Amniotic epithelial cell (primary cell): Measurements from ENCODE around the gene FBXO11.
"Not testable (repeated sequence)": the region's sequence is repeated elsewhere in the genome, so short reads cannot be mapped to it uniquely, and the experiment has no call there.

Experiments used
- DNase-seq: peaks from one replicate; pipeline ENCODE4 v3.0.0-alpha.2; 2010; ENCODE audit warnings: low read depth

Gene FBXO11

DNA sequence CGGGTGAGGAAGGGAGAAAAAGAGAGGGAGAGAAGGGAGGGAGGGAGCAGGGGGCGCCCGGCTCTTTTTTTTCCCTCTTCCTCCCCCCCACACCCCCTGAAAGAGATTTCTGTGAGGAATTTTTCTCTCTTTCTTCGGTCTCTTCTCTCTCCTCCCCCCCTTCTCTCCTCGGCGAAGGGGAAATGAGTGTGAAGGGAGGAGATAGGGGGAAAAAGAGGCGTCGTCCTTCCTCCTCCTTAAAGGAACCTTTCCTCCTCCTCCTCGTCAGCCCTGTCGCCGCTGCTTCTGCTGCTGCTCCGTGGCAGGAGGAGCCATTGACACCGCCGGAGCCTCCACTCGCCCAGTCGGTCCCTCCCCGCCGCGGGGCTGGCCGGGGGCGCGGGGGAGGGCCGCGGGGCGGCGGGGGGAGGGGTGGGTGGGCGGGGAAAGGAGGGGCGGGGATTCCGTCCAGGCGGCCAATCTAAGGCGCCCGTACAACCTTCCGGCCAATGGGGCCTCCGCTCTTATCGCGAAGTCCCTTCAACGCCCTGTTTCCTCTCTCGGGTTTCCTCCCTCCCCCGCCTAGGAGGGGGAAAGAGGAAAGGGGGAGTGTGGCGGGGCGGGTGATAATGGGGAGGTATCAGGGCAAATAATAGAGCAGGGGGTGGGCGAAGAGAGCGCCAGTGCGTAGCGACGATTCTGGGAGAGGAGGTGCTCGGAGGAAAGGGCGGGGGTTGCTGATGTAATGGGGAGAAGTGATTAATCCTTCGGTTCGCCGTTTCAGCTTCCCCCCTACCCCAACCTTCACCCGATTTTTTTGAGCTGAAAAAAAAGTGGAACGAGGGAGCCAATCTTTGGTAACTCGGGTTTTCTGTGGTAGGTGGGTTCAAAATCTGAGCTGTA lies at the start of gene FBXO11:
FBXO11 (minus strand) TSS at position 342 of the 882 bp plus-strand sequence. CDS start 778 bp downstream, outside the sequence.
- peak; percentile 99 for DNase-seq

DNA sequence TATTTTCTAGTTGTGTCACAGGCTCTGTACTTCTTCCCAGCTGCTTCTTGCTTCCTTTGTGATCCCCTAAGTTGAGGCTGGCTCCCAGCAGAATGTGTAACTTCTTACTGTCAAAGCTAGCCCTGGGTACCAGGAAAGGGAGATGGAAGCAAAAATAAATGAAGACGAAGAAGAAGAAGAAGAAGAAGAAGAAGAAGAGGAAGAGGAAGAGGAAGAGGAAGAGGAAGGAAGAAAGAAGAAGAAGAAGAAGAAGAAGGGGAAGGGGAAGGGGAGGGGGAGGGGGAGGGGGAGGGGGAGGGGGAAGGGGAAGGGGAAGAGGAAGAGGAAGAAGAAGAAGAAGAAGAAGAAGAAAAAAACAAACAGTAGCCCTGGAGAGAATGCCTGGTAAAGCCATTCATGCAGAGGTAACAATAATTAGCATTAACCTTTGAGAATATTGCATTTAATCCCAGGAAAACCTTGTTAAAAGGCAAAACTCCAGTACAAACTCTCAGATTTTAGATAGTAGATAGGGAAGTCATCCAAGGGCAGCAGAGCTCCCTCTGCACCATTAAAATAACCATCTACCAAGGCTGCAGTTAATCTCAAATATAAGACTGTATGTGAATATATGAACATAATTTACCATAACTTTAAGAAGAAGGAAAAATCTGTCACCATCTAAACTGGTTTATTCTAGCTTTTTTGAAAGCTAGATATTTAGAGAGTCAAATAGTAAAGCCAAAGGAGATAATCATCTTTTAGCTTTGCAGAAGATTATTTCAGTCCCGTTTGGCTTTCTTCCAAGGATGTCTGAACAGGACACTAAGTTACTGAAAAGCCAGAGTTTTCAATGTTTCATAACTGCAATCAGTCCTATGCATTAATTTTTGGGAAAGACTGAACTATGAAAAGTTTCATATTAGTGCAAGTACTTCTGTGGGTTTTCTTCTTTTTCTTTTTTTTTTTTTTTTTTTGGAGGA lies 44.3 kb upstream of the FBXO11 start:
- peak; percentile 10 for DNase-seq

DNA sequence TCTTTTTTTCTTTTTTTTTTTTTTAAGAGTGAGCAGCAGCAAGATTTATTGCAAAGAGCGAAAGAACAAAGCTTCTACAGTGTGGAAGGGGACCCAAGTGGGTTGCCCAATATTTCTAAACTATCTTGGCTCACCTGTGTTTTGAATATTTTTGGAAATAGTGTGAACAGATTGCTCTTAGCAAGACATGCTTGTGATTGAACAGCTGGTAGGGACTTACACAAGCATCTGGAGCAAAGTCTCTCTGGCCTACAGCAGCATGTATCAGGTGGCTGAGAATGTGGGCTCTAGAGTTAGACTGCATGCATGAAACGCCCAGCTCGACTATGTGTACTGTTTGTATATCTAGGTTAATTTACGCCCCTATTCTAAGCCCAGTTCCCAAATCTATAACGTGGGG lies 40.3 kb upstream of the FBXO11 start:
- no peak for DNase-seq

DNA sequence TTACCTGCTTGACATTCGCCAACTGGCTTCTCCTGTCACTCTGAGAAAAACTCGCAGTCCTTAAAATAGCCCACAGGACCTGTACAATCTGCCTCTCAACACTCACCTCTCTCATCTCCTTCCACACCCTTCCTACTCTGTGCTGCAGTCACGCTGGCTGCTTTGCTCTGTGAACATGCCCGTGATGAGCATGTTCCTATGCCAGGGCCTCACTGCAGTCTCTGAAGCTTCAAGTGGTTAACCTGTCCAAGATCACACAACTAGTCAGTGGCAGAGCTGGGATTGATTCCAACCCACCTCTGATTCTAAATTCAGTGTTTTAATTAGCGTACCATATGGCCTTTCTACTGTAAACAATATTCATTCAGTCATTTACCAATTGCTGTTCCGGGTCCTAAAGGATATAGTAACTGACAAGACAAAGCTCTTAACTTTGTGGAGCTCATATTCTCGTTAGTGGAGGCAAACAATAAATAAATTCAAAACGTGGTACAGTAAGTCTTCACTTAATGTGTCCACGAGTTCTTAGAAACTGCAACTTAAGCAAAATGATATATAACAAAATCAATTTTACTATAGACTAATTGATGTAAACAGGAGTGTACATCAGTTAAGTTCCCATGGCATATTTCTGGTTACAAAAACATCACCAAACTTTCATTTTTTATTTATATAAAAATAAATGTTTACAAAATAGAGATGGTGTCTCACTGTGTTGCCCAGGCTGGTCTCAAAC lies 38.9 kb upstream of the FBXO11 start:
- no peak for DNase-seq

DNA sequence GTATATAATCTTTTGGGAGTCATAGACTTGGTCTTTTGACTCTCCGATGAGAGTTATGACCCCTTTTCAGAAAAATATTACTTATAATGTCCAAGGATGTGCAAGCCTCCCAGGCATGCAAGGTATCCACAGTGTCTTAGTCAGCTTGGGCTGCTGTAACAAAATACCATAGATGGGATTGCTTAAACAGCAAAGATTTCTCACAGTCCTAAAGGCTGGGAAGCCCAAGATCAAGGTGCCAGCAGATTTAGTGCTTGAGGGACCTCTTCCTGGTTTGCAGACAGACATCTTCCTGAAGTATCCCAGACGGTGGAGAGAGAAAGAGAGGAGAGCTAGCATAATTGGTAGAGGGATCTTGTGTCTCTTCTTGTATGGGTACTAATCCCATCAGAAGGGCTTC lies 35.6 kb upstream of the FBXO11 start:
- peak; percentile 3 for DNase-seq

DNA sequence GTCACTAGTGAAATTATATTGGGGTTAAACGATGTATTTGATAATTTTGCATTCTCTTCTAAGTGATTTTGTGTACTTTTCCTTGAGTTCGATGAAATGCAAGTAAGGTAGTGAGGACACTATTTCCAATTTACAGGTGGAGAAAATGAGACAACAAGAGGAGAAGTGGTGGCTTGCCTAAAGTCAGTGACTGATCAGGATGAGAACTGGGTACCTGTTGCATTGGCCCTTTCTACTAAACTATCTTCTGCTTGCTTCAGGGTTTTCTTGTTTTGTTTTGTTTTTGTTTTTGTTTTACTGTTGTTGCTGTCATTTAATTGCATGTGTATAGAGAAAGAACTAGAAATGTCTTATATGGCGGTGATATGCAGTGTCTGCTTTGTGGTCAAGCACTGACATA lies 31.4 kb upstream of the FBXO11 start:
- no peak for DNase-seq

DNA sequence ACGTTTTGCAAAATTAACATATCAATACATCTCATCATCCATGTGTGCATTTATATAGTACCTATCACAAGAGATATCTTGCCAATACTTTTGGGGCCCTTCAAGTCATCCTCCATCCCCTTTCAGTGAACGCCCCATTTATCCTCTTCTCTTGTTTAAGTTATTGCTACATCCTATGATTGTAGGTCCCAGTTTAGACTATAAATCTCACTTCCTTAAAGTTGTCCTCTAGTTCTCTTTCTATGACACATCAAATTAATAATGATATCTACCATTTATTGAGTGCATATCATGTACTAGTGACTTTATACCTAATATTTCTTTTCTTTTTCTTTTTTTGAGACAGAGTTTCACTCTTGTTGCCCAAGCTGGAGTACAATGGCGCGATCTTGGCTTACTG lies 28.8 kb upstream of the FBXO11 start:
- no peak for DNase-seq

DNA sequence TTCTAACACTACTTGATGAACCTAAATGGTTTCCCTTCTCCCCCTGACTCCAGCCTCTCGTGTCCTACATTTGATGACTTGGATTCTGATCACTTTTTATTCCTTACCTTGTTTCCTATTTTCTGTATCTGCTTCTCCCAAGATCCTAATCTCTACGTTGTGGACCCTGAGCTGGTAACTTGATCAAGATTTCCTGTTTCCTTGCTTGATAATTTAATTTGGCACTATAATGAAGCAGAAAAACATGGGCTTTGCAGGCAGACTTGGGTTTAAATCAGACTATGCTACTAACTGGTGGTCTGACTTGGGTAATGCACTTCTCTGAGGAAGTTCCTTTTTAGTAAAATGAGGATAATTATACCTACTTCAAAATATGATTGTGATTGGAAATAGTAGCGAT lies 11.7 kb upstream of the FBXO11 start:
- DNase-seq = no peak

DNA sequence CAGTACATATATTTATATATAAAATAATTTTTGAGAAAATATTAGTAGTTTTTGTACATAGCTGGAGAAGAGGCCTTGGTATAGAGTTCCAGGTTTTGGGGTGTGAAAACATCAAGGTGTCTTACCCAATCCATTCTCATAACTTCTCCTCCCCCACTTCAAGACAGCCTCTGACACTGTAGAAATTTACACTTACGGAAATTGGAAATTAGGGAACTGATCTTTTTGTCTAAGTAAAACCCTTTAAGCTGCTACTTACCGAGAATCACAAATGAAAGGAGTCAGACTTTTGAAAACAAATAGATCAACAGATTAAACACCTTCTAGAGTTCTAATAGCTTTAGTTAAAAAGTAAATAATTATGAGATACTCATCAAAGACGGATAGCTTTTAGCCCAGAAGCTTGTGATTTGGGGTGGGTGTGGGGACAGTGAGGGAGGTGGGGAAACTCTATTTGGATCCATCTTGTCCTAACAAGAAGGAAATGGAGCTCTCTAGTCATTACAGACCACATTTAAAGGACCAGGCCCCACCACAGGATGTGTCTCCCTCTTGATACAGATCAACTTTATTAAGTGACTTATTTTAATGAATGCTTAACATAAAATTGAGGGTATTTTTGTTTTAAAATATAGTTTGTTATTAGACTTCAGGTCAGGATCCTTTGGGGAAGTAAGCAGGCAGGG lies 11.1 kb upstream of the FBXO11 start:
- DNase-seq = no peak

DNA sequence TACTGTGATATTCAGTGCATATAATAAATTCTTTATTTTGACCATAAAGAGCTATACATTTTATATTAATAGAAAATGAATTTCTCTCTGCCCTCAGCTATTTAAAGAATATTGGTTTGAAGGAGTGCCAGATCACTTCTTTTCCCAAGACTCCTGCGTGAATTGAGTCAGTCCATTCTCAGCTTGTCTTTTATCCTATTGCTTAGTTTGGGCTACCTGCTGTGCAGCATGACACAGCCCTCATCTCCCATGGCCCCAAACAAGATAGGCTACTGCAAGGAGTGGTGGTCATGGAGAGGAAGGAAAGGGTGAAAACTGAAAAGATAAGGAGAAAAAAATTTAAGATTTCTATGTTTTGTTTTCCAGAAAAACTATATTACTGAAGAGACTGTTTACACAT lies 10.1 kb upstream of the FBXO11 start:
- DNase-seq = no peak

DNA sequence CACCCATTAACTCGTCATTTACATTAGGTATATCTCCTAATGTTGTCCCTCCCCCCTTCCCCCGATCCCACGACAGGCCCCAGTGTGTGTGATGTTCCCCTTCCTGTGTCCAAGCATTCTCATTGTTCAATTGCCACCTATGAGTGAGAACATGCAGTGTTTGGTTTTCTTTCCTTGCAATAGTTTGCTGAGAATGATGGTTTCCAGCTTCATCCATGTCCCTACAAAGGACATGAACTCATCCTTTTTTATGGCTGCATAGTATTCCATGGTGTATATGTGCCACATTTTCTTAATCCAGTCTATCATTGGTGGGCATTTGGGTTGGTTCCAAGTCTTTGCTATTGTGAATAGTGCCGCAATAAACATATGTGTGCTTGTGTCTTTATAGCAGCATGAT lies 4.4 kb upstream of the FBXO11 start:
- not testable (repeated sequence) for DNase-seq

DNA sequence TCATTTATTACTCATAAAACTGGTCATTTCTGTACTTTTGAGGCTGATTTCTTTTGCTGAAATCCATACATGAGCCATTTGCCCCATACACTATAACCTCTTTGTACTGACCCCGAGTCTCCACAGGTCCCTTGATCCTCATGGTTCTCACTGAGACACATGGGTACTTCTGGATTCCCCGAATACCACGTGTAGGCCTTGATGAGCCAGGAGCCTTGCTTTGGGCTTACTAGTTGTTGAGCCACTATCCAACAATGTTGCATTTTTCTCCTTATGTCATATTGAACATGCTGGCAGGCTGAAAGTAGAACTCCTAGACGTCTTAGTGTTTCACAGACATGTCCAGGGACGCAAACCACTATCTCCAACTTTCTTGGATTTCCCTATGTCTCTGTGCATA lies 2.4 kb upstream of the FBXO11 start:
- no peak for DNase-seq

DNA sequence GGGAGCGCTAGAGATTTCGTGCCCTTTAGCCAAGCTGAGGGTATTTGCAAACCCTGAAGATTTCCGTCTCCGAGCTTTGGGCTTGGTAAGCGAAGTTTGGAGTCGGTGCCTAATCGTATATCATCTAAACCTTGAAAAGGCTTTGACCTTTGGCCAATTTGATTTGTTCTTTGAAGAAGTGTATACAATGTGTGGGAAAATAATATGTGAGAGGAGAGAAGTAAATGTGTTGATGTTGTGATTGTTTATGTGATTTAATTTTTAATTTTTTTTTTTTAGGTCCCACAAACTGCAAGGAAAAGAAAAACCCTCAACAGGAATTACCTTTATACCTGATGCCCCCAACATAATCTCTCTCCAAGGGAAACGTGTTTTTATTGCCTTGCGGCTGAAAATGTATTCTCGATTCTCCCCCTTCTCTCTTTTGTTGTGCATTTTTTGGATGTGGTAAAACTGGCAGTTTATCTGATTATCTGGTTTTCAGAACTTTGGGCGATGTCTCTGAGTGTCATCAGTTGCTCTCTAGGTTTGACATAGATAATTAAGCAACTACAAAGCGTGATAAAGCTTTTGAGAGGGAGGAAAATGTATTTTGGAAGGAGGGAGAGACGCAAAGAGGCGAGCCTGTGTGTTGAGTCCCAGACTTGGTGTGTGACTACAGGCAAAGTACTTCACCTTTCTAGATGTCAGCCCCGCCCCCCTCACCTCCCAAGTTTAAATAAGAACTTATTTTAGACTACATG lies 912 bp upstream of the FBXO11 start:
- peak; percentile 60 for DNase-seq

DNA sequence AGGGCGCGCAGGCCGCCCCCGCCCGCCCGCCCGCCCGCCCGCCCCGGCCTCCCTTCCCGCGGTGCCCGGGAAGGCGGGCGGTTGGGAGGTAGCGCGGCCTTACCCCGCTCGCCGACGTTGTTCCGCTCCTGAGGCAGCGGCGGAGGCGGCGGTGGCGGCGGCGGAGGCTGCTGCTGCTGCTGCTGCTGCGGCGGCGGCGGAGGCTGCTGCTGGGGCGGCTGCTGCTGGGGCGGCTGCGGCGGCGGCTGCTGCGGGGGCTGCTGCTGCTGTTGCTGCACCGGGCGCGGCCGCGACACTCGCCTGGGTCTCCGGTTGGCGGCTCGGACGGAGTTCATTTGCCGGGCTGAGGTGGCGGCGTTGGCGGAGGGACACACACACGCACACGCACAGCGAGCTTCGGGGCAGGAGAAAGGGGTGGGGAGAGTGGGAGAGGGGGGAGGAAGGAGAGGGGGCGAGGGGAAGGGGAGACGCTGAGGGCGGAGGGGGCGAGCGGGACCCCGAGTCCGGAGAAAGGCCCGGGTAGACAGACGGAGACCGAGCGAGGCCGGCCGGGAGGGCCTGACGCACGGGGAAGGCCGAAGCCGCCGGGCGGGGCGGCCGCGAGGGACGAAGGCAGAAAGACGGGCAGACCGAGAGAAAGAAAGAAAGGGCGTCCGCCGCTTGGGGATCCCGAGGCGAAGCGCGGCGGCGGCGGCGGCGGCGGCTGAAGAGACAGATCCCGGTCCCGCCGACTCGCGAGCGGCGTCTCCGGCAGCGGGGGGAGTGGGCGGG lies 727 bp downstream of the FBXO11 start:
- peak; percentile 52 for DNase-seq

DNA sequence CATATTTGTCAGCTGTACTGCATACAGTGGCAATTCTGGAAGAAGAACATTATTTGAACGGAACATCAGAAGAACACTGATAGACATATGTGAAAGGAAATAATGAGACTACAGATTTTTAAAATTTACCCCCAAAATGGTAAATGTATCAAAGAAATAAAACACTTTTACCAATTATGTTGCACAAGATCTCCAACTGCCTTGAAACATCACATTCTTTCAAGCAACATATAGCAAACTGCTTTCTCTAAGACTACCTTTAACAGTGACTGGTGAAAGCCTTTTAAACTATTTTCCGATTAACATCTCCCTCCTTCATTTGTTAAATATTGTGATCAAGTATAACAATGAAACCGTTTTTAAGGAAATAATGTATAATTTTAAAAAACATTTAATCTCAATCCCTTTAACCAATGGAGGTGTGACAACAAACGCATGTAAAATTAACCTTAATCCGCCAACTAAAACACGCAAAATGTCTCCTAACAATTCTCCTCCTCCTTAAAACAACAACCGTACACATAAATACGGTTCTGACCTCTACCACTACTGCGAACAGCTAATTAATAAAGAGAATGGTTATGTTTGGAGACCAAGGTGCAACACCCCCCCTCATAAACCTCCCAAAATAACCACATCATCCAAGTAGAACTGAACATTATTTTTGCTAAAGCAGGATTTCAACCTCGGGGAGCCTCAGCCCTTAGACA lies 2.4 kb downstream of the FBXO11 start:
- DNase-seq = peak; percentile 13

DNA sequence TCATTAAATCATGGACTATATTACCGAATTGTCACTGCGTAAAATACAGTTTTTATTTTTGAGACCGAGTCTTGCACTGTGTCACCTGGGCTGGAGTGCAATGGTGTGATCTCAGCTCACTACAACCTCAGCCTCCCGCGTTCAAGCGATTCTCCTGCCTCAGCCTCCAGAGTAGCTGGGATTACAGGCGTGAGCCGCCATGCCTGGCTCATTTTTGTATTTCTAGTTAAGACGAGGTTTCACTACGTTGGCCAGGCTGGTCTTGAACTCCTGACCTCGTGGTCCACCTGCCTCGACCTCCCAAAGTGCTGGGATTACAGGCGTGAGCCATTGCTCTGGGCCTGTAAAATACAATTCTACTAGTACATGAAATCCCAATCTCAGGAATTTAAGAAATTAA lies 4.4 kb downstream of the FBXO11 start:
- DNase-seq = not testable (repeated sequence)

DNA sequence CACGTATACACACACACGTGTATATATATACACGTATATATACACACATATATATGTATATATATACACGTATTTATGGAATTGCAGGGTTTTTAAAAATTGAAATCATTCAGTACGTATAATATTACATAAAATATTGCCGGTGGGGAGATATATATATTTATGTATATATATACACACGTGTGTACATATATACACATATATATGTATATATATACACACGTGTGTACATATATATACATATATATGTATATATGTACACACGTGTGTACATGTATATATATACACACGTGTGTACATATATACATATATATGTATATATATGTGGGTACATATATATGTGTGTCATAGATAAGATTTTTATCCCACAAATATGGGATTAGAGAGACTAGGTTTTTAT lies 5.4 kb downstream of the FBXO11 start:
- no peak for DNase-seq

DNA sequence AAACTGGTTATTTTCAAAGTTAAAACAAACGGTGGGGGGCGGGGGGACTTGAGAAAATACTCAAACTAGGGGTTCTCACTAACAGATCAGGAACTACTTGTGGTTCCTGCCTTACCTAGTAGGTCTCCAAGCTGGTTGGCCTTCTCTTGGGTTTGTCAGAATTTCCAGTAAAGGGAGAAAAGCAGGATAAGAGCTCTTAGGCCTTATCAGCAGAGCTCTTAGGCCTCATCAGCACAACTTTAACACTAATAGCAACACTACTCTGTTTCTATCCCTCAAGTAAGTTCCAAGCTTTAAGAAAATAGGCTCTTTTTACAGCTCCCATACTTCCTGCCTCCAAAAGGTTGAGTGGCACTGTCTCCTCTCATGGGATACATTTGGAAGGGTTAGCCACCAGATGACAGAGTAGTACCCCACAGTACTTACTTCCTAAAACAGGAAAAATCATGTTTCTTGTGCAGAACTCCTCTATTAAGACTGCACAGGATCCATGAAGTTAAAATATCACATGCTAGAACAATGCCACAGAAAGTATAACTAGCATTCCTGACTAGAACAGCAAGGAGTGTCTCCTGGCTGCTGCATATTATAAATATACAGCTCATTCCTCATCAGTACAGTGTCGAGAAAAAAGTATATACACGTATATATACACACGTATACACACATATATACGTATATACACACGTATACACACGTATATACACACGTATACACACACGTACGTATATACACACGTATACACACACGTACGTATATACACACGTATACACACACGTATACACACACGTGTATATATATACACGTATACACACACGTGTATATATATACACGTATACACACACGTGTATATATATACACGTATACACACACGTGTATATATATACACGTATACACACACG lies 6.1 kb downstream of the FBXO11 start:
- DNase-seq = peak; percentile 16
